NCI-H774 (cell line): Measurements from ENCODE around the gene SLC6A13.

Experiments
- DNase-seq: peaks from one replicate; lab custom pipeline; 2025; lab: John Stamatoyannopoulos, UW

Gene SLC6A13

GRCh38 chr12:177980-178828 lies 84.4 kb downstream of the SLC6A13 start:
- DNase-seq = no peak

GRCh38 chr12:177336-177979 lies 85.2 kb downstream of the SLC6A13 start:
- DNase-seq = no peak

DNA sequence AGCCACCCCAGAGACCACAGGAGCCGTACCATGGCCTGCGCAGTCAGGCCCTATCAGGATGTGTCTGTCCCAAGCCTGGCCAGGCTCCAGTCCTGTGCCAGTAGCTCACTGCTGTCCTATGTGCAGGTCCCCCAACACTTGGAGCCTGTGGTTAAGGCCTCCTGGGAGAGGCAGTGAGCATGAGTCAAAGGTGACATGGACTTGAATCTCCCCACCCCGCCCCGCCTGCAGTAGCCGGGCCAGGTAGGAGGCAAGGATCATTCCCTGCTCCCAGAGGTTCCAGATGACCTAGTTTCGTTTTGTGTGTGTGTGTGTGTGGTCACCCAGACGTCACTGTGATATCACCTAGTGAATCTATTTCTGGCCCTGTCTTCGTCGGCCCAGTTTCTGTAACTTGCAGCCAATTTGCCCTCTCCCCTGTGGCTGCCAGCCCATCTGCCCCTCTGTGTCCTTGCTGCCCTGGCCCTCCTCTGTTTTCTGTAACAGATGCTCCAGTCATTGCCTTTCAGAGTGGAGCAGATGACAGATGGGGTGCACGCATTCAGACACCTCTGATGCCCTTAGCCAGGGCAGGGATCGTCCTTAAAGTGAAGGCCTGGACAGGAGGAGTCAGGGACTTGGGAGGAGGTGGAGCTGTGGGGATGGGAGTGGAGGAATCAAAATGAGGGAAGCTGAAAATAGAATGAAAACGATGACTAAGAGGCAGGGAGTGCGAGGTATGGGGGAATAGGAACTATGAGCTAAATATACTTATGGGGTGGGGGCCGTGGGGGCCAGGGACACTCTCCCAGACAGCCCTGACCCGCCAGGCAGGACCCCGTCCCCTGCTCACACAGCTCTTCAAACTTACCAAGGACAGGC lies 86.1 kb downstream of the SLC6A13 start:
- no peak for DNase-seq

DNA sequence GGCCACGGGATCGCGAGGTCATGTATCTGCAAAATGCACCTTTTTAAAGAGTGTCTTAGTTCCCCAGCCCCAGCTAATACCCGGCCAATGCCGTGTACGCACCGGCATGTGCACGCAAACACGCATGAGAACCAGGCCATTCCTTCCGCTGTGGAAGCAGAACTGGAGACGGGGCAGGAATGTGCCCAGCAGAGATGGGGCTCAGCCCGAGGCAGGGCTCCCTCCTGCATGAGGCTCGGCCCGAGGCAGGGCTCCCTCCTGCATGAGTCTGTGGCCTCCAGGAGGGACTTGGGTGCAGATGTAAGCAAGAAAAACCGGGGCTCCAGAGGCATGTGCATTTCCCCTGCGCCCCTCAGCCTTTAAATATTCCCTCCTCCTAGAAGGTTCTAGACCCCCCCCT lies 86.9 kb downstream of the SLC6A13 start:
- no peak for DNase-seq

DNA sequence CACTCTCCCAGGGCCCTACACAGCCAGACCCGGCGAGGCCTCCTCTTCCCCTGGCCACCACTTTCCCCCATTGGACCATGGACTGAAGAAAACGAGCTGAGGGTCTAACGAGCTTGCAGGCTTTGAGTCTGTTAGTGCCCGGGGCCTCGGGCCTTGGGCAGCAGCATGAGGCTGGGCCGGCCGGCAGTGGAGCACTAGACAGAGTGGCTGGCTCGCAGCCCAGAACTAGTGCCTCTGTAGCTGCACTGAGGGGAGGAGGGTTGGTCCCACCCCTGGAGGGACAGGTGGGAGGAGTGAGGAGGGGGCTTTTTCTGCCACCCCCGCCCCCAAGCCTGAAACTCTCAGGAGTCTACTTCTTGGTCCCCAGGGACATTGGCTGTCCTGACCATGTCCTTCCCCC lies 87.4 kb downstream of the SLC6A13 start:
- no peak for DNase-seq

DNA sequence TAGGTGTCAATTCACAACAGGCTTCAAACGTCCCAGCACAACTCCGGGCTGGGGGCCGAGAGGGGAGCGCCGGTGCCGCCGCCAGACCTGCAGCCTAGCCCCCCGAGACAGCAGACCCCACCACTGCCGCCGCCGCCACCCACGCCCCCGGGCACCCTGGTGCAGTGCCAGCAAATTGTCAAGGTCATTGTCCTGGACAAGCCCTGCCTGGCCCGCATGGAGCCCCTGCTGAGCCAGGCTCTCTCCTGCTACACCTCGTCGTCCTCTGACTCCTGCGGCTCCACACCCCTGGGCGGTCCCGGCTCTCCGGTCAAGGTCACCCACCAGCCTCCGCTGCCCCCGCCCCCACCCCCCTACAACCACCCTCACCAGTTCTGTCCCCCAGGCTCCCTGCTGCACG lies 88.0 kb downstream of the SLC6A13 start:
- no peak for DNase-seq

- no peak for DNase-seq
Observed at GRCh38 chr12:174124-174523, 88.5 kb downstream of the SLC6A13 start.

GRCh38 chr12:172732-173161 lies 89.9 kb downstream of the SLC6A13 start:
- DNase-seq = no peak

DNA sequence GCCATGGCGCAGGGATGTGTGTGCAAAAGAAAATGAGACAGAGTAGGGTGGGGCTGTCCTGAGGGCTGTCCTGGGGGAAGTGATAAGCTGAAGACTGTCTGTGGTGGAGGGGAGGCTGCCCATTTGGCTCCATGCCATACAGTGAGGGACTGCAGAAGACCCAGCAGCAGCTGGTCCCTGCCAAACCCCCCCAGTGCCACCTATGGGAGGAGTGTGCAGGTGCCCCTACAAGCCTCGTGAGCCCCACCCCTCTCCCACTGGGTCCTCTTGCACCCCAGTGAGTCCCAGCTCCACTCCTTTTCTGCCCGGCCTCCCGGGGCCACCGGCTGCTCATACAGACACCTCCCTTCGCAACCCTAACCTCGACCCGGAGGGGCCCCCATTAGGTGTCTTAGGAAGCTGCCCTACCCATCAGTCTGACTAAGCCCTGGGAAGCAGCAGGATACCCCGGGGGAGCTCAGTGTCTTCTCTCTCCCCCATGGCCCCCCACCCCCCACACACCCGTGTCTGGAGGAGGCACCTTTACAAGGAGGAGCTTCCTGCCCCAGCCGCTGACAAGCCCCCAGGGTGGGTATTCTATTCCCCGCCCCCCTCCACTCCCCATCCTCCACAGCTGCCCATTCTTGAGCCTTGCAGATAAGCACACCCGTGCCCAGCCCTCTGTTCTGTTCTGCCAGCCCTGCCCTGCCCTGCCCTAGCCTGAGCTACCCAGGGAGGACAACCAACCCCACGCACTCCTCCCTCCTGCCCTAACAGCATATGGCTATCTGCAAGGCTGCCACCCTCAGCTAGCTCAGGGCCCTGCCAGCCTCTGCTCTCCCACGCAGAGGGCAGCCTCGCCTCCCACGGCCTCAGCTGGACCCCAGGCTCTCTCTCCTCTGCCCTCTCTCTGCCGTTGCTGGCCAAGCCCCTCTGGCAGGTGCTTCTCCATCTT lies 90.6 kb downstream of the SLC6A13 start:
- no peak for DNase-seq

- no peak for DNase-seq
Observed at GRCh38 chr12:171276-171675, 91.4 kb downstream of the SLC6A13 start.
